B cell (primary cell): ENCODE data around the gene MRPS25.

Source experiments
- CTCF ChIP-seq: fragments of 200-600 bp; IDR thresholded peaks from one replicate; pipeline ENCODE4 v1.8.0; 2022; ENCODE audit warnings: antibody characterized with exemption, mild to moderate bottlenecking
- EZH2 ChIP-seq: IDR thresholded peaks from 2 replicates; pipeline ENCODE4 v1.6.1; 2012; ENCODE audit warnings: borderline replicate concordance, low read depth, mild to moderate bottlenecking, moderate library complexity, low read length; ENCODE audit not compliant: insufficient read depth, poor library complexity, severe bottlenecking

DNA sequence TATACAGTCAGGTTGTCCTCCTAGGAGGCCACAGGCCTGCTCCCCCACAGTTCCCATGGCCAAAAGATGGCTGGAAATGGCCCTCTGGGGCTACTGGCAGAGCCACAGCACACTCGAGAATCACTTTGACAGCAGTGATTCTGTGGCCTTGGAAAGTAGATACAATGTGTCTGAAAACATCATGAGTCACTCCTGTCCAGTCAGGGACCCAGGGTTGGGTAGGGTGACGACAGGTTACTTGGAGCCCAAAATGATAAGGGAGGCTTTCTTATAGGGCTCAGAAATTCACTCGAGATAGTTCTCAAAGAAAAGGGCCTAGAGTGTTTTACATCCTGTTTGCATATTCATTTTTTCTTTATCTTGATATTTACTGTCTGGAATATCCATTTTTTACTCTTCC, 24.3 kb downstream of the MRPS25 start:
- no peak for TF ChIP-seq CTCF
- TF ChIP-seq EZH2 = no peak
